ENCODE measurements around the gene ACSF2. TPM values are rescaled to one million over a fixed set of nuclear protein-coding genes. Genes with fewer than 3 reads are reported as not detected.
"Not testable (repeated sequence)": the region's sequence is repeated elsewhere in the genome, so short reads cannot be mapped to it uniquely, and the experiment has no call there.

ACSF2 gene
- total RNA-seq, 1 experiment from 2014 or later = 161 TPM

GRCh38 chr17:50426814-50427787 is 1.1 kb downstream of the ACSF2 start:
- H3K36me3 Mint-ChIP-seq (ENCODE audit: insufficient read depth, unreplicated experiment) = peaks cover 15% of the 10 kb centered on the region
- no peaks in the 10 kb centered on the region for H3K27me3 Mint-ChIP-seq (ENCODE audit: insufficient read depth, unreplicated experiment)
- intact Hi-C loops (cut with micrococcal nuclease; ENCODE audit: unreplicated experiment) = loop anchor here (1.0 kb wide), 3 partner anchors 16 to 51 kb away; partner anchors contain the start of genes LRRC59 and RSAD1
- no peaks in the 10 kb centered on the region for H3K9me3 ChIP-seq
- no peaks in the 10 kb centered on the region for H3K36me3 ChIP-seq (ENCODE audit: control insufficient read depth, insufficient read depth, low read length)
- H3K9me3 Mint-ChIP-seq (ENCODE audit: unreplicated experiment) = no peaks in the 10 kb centered on the region
- DNase-seq = peak; percentile 87 to 89
- peak overlapping the region; percentile 80 for H3K4me3 Mint-ChIP-seq (ENCODE audit: unreplicated experiment)
- BruUV-seq (replicated peaks) = TSS peak; percentile 48
- ChIA-PET POLR2A (interaction anchor here (0.5 to 1.6 kb wide), 4 partner anchors 16 to 276 kb away, joined by 3 to 9 read pairs (median 6); partner anchors contain the start of genes LRRC59 and PPP1R9B), CTCF (interaction anchor here (0.6 to 3.6 kb wide), 10 partner anchors 8 to 260 kb away, joined by 3 to 40 read pairs (median 4); partner anchors contain the start of gene LRRC59)
- H3K27me3 ChIP-seq (replicated peaks; ENCODE audit: control insufficient read depth, insufficient read depth, low read length) = no peaks in the 10 kb centered on the region
- peak overlapping the region; percentile 54 for H3K27ac Mint-ChIP-seq (ENCODE audit: unreplicated experiment)
- peaks cover 73% of the 10 kb centered on the region for H3K4me1 ChIP-seq
- TF ChIP-seq, protein P1, sequence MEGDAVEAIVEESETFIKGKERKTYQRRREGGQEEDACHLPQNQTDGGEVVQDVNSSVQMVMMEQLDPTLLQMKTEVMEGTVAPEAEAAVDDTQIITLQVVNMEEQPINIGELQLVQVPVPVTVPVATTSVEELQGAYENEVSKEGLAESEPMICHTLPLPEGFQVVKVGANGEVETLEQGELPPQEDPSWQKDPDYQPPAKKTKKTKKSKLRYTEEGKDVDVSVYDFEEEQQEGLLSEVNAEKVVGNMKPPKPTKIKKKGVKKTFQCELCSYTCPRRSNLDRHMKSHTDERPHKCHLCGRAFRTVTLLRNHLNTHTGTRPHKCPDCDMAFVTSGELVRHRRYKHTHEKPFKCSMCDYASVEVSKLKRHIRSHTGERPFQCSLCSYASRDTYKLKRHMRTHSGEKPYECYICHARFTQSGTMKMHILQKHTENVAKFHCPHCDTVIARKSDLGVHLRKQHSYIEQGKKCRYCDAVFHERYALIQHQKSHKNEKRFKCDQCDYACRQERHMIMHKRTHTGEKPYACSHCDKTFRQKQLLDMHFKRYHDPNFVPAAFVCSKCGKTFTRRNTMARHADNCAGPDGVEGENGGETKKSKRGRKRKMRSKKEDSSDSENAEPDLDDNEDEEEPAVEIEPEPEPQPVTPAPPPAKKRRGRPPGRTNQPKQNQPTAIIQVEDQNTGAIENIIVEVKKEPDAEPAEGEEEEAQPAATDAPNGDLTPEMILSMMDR (IDR thresholded peaks at IDR 0.05; ENCODE audit: insufficient read depth in 1 of 2, low read depth in 1 of 2, low read length in 1 of 2, severe bottlenecking in 1 of 2, unreplicated experiment in 1 of 2) = peak; percentile 77 to 93
- H3K4me1 Mint-ChIP-seq (ENCODE audit: low read depth, unreplicated experiment) = peaks cover 60% of the 10 kb centered on the region
- peak overlapping the region; percentile 74 for H3K4me3 ChIP-seq (ENCODE audit: low read depth, low read length)

DNA sequence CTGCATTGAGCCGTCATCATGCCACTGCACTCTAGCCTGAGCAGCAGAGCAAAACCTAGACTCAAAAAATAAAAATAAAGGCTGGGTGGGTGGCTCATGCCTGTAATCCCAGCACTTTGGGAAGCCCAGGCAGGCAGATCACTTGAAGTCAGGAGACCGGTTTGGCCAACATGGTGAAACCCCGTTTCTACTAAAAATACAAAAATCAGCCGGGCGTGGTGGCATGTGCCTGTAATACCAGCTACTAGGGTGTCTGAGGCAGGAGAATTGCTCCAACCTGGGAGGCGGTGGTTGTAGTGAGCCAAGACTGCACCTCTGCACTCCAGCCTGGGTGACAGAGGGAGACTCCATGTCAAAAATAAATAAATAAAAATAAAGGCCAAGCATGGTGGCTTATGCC is 2.1 kb downstream of the ACSF2 start:
- BruUV-seq (replicated peaks); H3K9me3 ChIP-seq; H3K27me3 ChIP-seq (replicated peaks; ENCODE audit: control insufficient read depth, insufficient read depth, low read length); H3K27me3 Mint-ChIP-seq (ENCODE audit: insufficient read depth, unreplicated experiment); H3K36me3 ChIP-seq (ENCODE audit: control insufficient read depth, insufficient read depth, low read length); H3K4me3 ChIP-seq (ENCODE audit: low read depth, low read length); intact Hi-C loops (cut with micrococcal nuclease; ENCODE audit: unreplicated experiment); H3K9me3 Mint-ChIP-seq (ENCODE audit: unreplicated experiment): not testable (repeated sequence)
- Mint-ChIP-seq H3K36me3 (ENCODE audit: insufficient read depth, unreplicated experiment) (peaks cover 15% of the 10 kb centered on the region), H3K27ac (ENCODE audit: unreplicated experiment) (peak overlapping the region; percentile 54), H3K4me3 (ENCODE audit: unreplicated experiment) (peak overlapping the region; percentile 80), H3K4me1 (ENCODE audit: low read depth, unreplicated experiment) (peaks cover 60% of the 10 kb centered on the region)
- POLR2A ChIA-PET = interaction anchor here (1.9 kb wide), 1 partner anchor 31 kb away, joined by 9 read pairs; the partner anchor contains the start of gene LRRC59
- CTCF ChIA-PET = interaction anchor here (1.2 to 4.9 kb wide), 6 partner anchors 15 to 73 kb away, joined by 3 to 40 read pairs (median 12); partner anchors contain the start of genes LRRC59 and RSAD1
- peak in 1 of 2 experiments; percentile 36 for DNase-seq
- peaks cover 73% of the 10 kb centered on the region for H3K4me1 ChIP-seq

GRCh38 chr17:50428831-50429424 is 2.9 kb downstream of the ACSF2 start:
- H3K36me3 Mint-ChIP-seq (ENCODE audit: insufficient read depth, unreplicated experiment) = peaks cover 19% of the 10 kb centered on the region
- H3K27me3 ChIP-seq (replicated peaks; ENCODE audit: control insufficient read depth, insufficient read depth, low read length) = no peaks in the 10 kb centered on the region
- ChIA-PET CTCF (interaction anchor here (1.0 to 4.9 kb wide), 5 partner anchors 14 to 72 kb away, joined by 3 to 39 read pairs (median 4); partner anchors contain the start of genes LRRC59 and RSAD1), POLR2A (interaction anchor here (0.6 to 1.9 kb wide), 4 partner anchors 11 to 435 kb away, joined by 3 to 10 read pairs (median 10); partner anchors contain the start of gene LRRC59)
- TF ChIP-seq, protein P1 (IDR thresholded peaks at IDR 0.05; ENCODE audit: insufficient read depth in 1 of 2, low read depth in 1 of 2, low read length in 1 of 2, severe bottlenecking in 1 of 2, unreplicated experiment in 1 of 2) = no peak
- H3K9me3 Mint-ChIP-seq (ENCODE audit: unreplicated experiment) = no peaks in the 10 kb centered on the region
- peak overlapping the region; percentile 46 for H3K4me3 Mint-ChIP-seq (ENCODE audit: unreplicated experiment)
- H3K27ac Mint-ChIP-seq (ENCODE audit: unreplicated experiment) = peak overlapping the region; percentile 71
- no TSS peak for BruUV-seq (replicated peaks)
- DNase-seq = peak; percentile 90 to 92
- H3K4me1 Mint-ChIP-seq (ENCODE audit: low read depth, unreplicated experiment) = peaks cover 52% of the 10 kb centered on the region
- no peak overlapping the region for H3K4me3 ChIP-seq (ENCODE audit: low read depth, low read length)
- no peaks in the 10 kb centered on the region for H3K36me3 ChIP-seq (ENCODE audit: control insufficient read depth, insufficient read depth, low read length)
- no peaks in the 10 kb centered on the region for H3K27me3 Mint-ChIP-seq (ENCODE audit: insufficient read depth, unreplicated experiment)
- H3K9me3 ChIP-seq = no peaks in the 10 kb centered on the region
- intact Hi-C loops (cut with micrococcal nuclease; ENCODE audit: unreplicated experiment) = no loop called here
- H3K4me1 ChIP-seq = peaks cover 67% of the 10 kb centered on the region
